IgD-negative memory B cell (primary cell): Measurements from ENCODE around the gene DCST2. TPM values are rescaled to one million over a fixed set of nuclear protein-coding genes. Genes with fewer than 3 reads are reported as not detected.

Source experiments
- H3K27ac Mint-ChIP-seq, 3 donors: one replicate each; pipeline ENCODE4 v1.8.0; 2020 to 2022; ENCODE audit warnings: mild to moderate bottlenecking in 3 of 3, mixed read lengths in 3 of 3, moderate library complexity in 1 of 3
- H3K27me3 Mint-ChIP-seq: one replicate; pipeline ENCODE4 v1.8.0; 2021; ENCODE audit warnings: mixed read lengths
- H3K36me3 Mint-ChIP-seq: one replicate; pipeline ENCODE4 v1.8.0; 2020; ENCODE audit warnings: mild to moderate bottlenecking, mixed read lengths
- H3K4me1 Mint-ChIP-seq, 3 donors: one replicate each; pipeline ENCODE4 v1.8.0; 2020 to 2022; ENCODE audit warnings: mixed read lengths in 3 of 3, mild to moderate bottlenecking in 1 of 3
- H3K4me3 Mint-ChIP-seq, 4 donors: one replicate each; pipeline ENCODE4 v1.8.0; 2020 to 2022; ENCODE audit warnings: mild to moderate bottlenecking in 4 of 4, mixed read lengths in 4 of 4, moderate library complexity in 3 of 4
- H3K9me3 Mint-ChIP-seq, 3 donors: one replicate each; pipeline ENCODE4 v1.8.0; 2020 to 2021; ENCODE audit warnings: mixed read lengths in 3 of 3, mild to moderate bottlenecking in 1 of 3
- polyA plus RNA-seq: library from polyadenylated mRNA; unstranded; fragments of 300-500 nt; fragmentation: Illumina TruSeq; gene quantifications from one replicate; pipeline ENCODE4 v1.2.3, GENCODE V29; 2021

DCST2 gene
- polyA plus RNA-seq, 1 donor from 2014 or later, result not detected

DNA sequence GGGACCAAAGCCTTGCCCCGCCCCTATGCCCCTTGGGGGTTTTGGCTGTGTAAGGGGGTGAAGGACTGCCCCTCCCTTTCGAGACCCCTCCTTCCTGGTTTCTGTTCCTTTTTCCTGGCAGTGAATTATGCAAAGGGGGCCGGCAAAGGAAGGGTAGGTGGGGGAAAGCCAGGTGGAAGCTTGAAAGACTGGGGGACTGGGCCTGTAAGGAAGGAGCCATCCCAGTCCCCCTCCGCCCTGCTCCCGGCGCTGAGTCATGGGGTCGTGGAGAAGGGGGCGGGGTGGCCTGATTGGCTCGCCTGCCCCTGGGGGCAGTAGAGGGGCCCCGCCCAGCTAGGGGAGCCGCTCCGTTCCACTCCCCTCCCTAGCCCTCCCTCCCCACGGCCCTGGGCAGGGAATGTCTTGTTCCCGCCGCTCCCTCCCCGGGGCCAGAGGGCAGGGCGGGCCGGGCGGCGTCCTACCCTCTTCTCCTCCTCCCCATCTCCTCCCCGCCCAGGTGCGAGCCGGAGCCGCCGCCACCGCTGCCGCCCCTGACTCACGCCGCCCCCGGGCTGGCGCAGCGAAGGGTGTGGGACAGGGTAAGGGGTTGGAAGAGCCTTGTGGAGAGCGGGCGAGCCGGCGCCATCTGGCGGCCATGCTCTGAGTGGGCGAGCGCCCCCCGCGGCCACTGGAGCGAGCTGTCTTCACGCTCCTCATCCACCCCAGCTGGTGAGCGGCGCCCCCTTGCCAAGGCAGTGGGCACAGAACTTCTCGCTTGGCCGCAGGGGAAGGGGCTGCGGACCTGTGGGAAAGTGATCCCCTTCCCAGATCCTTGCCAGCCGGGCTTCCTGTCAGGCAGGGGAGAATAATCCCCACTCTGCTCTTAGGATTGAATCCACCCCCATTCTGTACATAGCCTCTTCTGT lies 16.3 kb downstream of the DCST2 start:
- H3K36me3 Mint-ChIP-seq, result peaks cover 2% of the 10 kb centered on the region
- no peaks in the 10 kb centered on the region for H3K9me3 Mint-ChIP-seq
- H3K27me3 Mint-ChIP-seq, result no peaks in the 10 kb centered on the region
- peaks cover 25 to 38% (median 30%) of the 10 kb centered on the region in 3 donors for H3K4me1 Mint-ChIP-seq
- peak overlapping the region; percentile 76 to 91 (median 90) for H3K4me3 Mint-ChIP-seq
- H3K27ac Mint-ChIP-seq, result peak overlapping the region; percentile 78 to 93 (median 87)

DNA sequence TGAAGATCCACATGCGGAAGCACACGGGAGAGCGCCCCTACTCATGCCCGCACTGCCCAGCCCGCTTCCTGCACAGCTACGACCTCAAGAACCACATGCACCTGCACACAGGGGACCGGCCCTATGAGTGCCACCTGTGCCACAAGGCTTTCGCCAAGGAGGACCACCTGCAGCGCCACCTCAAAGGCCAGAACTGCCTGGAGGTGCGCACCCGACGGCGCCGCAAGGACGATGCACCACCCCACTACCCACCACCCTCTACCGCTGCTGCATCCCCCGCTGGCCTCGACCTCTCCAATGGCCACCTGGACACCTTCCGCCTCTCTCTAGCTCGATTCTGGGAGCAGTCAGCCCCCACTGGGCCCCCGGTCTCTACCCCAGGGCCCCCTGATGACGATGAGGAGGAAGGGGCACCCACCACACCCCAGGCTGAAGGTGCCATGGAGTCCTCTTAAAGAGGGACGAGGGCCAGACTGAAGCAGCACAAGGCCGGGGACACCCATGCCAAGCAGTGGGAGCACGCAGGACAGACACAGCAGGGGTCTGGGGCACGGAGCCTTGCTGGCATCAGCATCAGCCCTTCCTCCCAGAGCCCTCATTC lies 17.2 kb downstream of the DCST2 start:
- H3K4me1 Mint-ChIP-seq, result peaks cover 25 to 40% (median 26%) of the 10 kb centered on the region in 3 donors
- H3K36me3 Mint-ChIP-seq, result peaks cover 2% of the 10 kb centered on the region
- H3K9me3 Mint-ChIP-seq, result no peaks in the 10 kb centered on the region
- peak overlapping the region; percentile 65 to 90 (median 79) for H3K4me3 Mint-ChIP-seq
- peak overlapping the region; percentile 78 to 93 (median 87) for H3K27ac Mint-ChIP-seq
- no peaks in the 10 kb centered on the region for H3K27me3 Mint-ChIP-seq

DNA sequence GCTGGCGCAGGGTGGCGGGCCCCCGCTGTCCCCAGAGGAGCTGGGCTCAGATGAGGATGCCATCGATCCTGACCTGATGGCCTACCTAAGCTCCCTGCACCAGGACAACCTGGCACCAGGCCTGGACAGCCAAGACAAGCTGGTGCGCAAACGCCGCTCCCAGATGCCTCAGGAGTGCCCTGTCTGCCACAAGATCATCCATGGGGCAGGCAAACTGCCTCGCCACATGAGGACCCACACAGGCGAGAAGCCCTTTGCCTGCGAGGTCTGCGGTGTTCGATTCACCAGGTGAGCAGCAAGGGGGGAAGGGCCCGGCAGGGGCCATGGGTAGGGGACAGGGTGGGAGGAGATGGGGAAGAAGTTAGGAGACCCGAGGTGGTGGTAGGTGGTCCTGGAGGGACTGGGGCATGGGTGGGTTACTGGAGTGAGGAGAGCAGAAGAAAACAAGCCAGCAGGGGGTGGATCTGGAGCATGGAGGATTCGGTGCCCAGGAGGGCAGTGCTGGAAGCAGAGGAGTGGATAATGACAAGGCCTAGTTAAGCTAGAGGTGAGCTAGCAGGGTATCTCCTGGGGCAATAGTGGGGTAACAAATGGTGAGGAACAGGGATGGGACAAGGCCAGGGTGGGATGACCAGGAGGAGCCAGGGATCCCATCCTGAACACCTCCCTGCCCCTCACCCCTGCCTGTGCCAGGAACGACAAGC lies 17.9 kb downstream of the DCST2 start:
- H3K9me3 Mint-ChIP-seq, result no peaks in the 10 kb centered on the region
- H3K4me3 Mint-ChIP-seq, result peak overlapping the region; percentile 65 to 90 (median 70)
- no peaks in the 10 kb centered on the region for H3K27me3 Mint-ChIP-seq
- H3K27ac Mint-ChIP-seq, result peak overlapping the region; percentile 78 to 93 (median 87)
- H3K4me1 Mint-ChIP-seq, result peaks cover 25 to 43% (median 26%) of the 10 kb centered on the region in 3 donors
- H3K36me3 Mint-ChIP-seq, result peaks cover 2% of the 10 kb centered on the region

DNA sequence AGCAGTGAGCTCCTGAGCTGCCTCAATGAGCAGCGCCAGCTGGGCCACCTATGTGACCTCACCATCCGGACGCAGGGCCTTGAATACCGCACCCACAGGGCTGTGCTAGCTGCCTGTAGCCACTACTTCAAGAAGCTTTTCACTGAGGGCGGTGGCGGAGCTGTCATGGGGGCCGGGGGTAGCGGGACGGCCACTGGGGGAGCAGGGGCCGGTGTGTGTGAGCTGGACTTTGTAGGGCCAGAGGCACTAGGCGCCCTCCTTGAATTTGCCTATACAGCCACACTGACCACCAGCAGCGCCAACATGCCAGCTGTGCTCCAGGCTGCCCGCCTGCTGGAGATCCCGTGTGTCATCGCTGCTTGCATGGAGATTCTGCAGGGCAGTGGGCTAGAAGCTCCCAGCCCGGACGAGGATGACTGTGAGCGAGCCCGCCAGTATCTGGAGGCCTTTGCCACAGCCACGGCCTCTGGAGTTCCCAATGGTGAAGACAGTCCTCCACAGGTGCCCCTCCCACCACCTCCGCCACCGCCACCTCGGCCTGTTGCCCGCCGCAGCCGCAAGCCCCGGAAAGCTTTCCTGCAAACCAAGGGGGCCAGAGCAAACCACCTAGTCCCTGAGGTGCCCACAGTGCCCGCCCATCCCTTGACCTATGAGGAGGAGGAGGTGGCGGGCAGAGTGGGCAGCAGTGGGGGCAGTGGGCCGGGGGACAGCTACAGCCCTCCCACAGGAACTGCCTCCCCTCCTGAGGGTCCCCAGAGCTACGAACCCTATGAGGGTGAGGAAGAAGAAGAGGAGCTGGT lies 18.7 kb downstream of the DCST2 start:
- Mint-ChIP-seq H3K36me3 (peaks cover 2% of the 10 kb centered on the region), H3K4me1 (peaks cover 27 to 45% (median 31%) of the 10 kb centered on the region in 3 donors), H3K27me3 (no peaks in the 10 kb centered on the region), H3K4me3 (peak overlapping the region in 3 of 4 donors; percentile 39 to 90 (median 63)), H3K27ac (peak overlapping the region in 2 of 3 donors; percentile 78 to 84), H3K9me3 (no peaks in the 10 kb centered on the region)

DNA sequence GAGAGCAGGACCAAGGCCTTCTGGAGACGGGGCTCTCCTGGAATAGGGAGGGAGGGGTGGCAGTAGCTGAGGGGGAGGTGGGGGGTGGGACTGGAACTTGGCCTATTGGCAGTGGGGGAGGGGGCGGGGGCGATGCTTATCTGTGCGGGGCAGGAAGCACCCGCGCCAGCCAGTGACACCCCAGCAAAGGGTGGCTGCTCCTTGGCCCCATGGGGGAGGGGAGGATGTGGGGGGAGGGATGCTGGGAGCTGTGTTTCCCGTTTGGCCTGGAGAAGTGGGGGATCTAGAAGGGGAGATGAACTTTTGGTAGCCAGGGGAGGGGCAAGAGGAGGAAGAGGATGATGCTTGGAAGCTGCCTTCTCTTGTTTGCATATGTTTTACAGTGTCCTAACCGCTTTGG lies 19.9 kb downstream of the DCST2 start:
- H3K4me1 Mint-ChIP-seq, result peaks cover 32 to 49% (median 35%) of the 10 kb centered on the region in 3 donors
- peak overlapping the region in 2 of 4 donors; percentile 35 to 63 for H3K4me3 Mint-ChIP-seq
- no peaks in the 10 kb centered on the region for H3K27me3 Mint-ChIP-seq
- H3K27ac Mint-ChIP-seq, result peak overlapping the region in 1 of 3 donors; percentile 72
- no peaks in the 10 kb centered on the region for H3K9me3 Mint-ChIP-seq
- peaks cover 6% of the 10 kb centered on the region for H3K36me3 Mint-ChIP-seq

DNA sequence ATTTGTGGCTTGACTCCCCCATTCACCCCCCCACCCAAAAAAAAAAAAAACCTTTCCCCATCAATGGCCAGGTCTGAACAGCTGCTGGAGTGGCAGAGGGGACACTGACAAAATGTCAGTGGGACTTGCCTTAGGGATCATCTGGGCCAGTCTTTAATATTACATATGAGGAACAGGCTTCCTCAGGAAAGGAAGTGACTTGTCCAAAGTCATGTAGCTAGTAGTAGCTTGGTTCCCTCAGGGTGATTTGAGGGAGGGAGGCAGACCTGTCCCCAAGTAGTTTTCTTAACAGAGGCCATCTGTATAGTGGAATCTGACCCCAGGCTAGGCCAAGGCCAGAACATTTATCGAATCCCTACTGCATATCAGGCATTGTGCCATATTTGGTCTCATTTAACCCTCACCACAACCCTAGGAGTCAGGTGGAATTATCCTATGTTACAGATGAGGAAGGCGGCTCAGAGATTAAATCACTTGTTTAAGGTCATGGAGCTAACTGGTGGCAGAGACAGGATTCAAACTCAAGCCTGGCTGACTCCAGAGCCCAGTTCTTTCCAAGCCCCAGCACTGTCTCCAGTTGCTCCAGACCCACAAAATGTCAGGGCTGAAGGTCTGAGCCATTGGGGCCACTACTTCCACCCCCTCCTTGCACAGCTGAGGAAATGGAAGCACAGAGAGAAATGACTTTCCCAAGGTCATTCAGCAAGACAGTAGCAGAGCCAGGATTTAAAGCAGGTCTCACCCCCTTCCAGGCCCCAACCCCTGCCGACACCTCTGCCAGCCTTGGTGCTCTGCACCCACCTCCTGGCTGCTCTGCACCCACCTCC lies 20.6 kb downstream of the DCST2 start:
- Mint-ChIP-seq H3K27ac (peak overlapping the region; percentile 63 to 83 (median 69)), H3K4me3 (peak overlapping the region; percentile 6 to 43 (median 18)), H3K27me3 (no peaks in the 10 kb centered on the region), H3K9me3 (no peaks in the 10 kb centered on the region), H3K36me3 (peaks cover 6% of the 10 kb centered on the region), H3K4me1 (peaks cover 32 to 47% (median 36%) of the 10 kb centered on the region in 3 donors)

DNA sequence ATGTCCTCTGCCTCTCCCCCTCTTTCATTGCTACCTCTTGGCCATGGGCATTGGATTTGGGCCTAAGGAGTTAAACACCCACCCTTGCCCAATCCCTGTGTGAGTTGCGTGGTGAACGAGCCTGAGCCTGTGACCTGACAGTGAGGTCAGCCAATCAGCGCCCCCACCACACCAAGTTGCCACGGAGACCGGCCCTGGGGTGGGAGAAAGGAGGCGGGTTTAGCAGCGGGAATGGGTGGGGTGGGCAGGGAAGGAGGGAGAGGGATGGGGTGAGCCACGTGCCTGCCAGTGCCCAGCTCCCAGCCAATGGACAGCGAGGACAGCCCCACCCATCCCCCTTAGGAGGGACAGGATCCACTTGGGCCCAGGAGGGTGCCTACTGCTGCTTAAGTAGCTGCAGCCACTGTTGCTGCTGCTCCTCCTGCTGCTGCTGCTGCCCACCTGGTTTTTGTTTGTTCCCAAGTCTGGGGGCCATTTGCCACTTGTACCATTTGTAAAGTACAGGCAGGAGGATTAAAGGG lies 21.5 kb downstream of the DCST2 start:
- Mint-ChIP-seq H3K27me3 (no peaks in the 10 kb centered on the region), H3K36me3 (peaks cover 6% of the 10 kb centered on the region), H3K4me3 (peak overlapping the region in 2 of 4 donors; percentile 3 to 6), H3K4me1 (peaks cover 32 to 43% (median 36%) of the 10 kb centered on the region in 3 donors), H3K9me3 (no peaks in the 10 kb centered on the region), H3K27ac (peak overlapping the region in 2 of 3 donors; percentile 69 to 83)

DNA sequence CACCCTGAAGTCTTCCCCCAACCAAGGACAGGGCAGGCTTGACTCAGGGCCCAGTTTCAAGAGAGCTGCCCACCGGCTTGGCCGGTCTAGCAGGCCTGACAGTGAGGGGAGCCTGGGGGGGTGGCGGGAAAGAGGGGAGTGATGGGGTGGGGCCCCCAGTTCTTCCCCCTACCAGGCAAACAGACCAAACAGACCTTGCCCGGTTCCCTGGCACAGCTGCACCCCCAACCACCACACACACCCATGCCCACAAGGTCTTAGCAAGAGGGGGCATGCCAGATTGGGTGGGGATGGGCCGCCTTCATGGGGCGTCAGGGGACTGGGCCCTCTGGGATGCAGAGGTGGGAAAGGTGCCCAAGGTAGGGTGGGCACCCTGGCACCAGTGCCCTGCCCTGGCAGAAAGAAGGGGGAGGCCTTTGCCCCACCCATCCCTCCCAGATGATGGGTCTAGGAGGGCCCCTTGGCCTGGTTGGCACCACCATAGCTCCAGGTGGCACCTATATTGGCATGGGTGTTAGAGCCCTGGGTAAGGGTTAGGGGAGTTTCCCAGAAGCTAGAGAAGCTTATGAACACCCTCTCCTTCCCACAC lies 22.1 kb downstream of the DCST2 start:
- peak overlapping the region in 1 of 4 donors; percentile 27 for H3K4me3 Mint-ChIP-seq

DNA sequence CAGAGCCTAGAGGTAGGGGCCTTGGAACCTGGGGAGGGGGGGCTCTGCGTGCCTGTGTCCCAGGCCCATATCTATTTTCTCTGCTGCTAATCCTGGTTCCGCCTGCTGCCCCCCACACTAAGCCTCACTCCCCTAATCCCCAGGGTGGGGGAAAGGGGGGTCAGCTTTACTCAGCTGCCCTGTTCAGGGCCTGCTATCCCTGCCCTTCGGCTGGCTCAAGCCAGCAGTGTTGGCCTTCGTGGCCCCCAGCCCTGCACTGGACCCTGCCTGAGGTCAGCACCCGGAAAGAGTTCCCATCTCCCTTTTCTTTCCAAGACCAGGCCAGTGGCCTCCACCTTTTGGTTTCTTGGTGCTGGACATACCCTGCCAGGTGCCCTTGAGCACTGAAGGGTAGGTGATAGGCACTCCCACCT lies 22.6 kb downstream of the DCST2 start:
- Mint-ChIP-seq H3K36me3 (peaks cover 6% of the 10 kb centered on the region), H3K4me1 (peaks cover 34 to 46% (median 38%) of the 10 kb centered on the region in 3 donors), H3K9me3 (no peaks in the 10 kb centered on the region), H3K27me3 (no peaks in the 10 kb centered on the region), H3K27ac (no peak overlapping the region), H3K4me3 (peak overlapping the region in 1 of 4 donors; percentile 27)

More for the DNA sequence above, 22.1 kb downstream of the DCST2 start:
- no peaks in the 10 kb centered on the region for H3K27me3 Mint-ChIP-seq
- H3K4me1 Mint-ChIP-seq, result peaks cover 34 to 46% (median 37%) of the 10 kb centered on the region in 3 donors
- no peaks in the 10 kb centered on the region for H3K9me3 Mint-ChIP-seq
- H3K36me3 Mint-ChIP-seq, result peaks cover 6% of the 10 kb centered on the region
- no peak overlapping the region for H3K27ac Mint-ChIP-seq

DNA sequence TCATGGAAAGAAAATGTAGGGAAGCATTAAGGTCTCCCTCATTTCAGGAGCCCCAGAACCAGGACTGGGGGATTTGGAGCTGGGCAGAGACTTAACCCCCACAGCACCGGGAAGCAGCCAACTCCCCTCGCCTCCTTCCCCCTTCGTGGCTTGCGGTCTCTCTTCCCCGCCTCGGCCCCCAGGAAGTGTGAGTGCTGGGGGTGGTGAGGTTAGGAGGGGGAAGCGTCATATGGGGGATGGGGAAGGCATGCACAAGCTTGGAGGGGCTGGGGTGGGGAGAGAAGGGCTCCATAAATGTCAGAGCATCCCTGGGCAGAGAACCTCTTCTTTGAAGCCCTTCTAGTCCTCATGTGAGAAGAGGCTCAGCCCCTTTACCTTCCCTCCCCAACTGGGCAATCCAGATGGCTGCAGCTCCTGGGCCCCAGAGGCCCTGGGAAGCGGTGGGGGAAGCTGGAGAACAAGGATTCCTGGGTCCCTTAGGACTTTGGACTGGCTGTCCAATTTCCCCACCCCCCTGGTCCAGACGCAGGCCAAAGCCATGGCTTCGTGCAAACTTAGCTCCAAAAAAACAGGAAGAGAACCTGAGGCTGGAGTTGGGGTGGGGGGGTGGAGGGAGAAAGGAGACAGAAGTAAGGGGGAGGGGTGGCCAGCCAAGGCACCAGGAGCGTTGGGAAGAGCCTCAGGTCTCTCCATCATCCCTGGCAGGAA lies 23.2 kb downstream of the DCST2 start:
- H3K4me1 Mint-ChIP-seq, result peaks cover 32 to 50% (median 37%) of the 10 kb centered on the region in 3 donors
- H3K36me3 Mint-ChIP-seq, result peaks cover 6% of the 10 kb centered on the region
- H3K9me3 Mint-ChIP-seq, result no peaks in the 10 kb centered on the region
- peak overlapping the region in 3 of 4 donors; percentile 20 to 63 (median 36) for H3K4me3 Mint-ChIP-seq
- H3K27me3 Mint-ChIP-seq, result no peaks in the 10 kb centered on the region
- peak overlapping the region; percentile 50 to 94 (median 59) for H3K27ac Mint-ChIP-seq

DNA sequence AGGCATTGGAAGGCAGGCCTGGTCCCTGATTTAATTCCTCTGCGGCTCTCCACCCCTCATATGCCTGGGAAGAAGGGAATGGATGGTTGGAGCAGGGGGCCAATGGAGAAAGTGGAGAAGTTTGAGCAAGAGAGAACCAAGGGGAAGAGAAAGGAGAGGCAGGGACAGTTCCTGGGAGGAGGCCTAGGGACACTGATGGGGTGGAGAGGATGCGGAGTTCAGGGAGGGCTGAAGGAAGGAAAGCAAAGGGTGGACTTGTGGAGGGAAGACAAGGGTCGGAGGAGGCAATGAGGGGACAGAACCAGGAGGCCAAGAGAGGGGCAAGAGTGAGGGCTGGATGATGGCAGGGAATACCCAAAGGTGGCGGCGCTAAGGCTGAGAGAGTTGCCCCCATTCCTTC lies 23.8 kb downstream of the DCST2 start:
- H3K27me3 Mint-ChIP-seq, result no peaks in the 10 kb centered on the region
- H3K4me3 Mint-ChIP-seq, result peak overlapping the region in 3 of 4 donors; percentile 20 to 63 (median 36)
- peaks cover 6% of the 10 kb centered on the region for H3K36me3 Mint-ChIP-seq
- H3K4me1 Mint-ChIP-seq, result peaks cover 34 to 53% (median 40%) of the 10 kb centered on the region in 3 donors
- peak overlapping the region in 2 of 3 donors; percentile 50 to 94 for H3K27ac Mint-ChIP-seq
- H3K9me3 Mint-ChIP-seq, result no peaks in the 10 kb centered on the region

DNA sequence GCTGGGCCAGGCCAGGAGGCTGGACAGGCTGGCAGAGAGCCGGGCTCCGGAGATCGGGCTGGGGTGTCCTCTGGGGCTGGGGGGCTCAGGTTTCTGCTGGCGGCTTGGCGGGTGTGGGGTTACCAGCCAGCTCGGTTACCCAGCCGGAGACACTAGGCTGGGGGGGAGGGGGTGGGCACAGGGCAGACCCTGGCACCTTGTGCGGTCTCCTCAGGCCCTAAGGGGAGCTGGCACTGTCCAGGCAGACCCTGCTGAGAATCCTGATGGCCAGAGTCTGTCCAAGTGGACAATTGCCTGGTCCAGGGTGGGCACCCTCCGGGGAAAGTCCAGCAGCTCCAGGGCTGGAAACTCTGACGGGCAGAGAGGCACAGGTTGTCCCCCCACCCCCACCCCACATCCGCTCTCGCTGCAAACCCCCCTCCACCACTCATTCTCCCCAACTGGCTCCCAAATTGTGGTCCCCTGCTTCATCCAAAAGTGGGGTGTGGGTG lies 24.3 kb downstream of the DCST2 start:
- Mint-ChIP-seq H3K4me3 (peak overlapping the region in 2 of 4 donors; percentile 33 to 41), H3K27ac (peak overlapping the region in 1 of 3 donors; percentile 94), H3K4me1 (peaks cover 38 to 54% (median 38%) of the 10 kb centered on the region in 3 donors), H3K9me3 (no peaks in the 10 kb centered on the region), H3K27me3 (no peaks in the 10 kb centered on the region), H3K36me3 (peaks cover 8% of the 10 kb centered on the region)
